H9 (cell line): Measurements from ENCODE around the gene GPR84. TPM values are rescaled to one million over a fixed set of nuclear protein-coding genes. Genes with fewer than 3 reads are reported as not detected.
A peak's percentile ranks its signal among the peaks of the same experiment; 100 is the strongest.

Source experiments
- DNase-seq: peaks from one replicate; pipeline ENCODE4 v3.0.0-alpha.2; 2017
- H2AFZ ChIP-seq: one replicate; pipeline ENCODE4 v1.6.1; 2013; ENCODE audit warnings: mild to moderate bottlenecking, low read length, control low read depth, moderate library complexity
- H2AK5ac ChIP-seq: 2 replicates; pipeline ENCODE4 v1.6.1; 2013; ENCODE audit warnings: low read length, control low read depth, mixed read lengths; ENCODE audit not compliant: insufficient read length
- H2BK120ac ChIP-seq: one replicate; pipeline ENCODE4 v1.6.1; 2013; ENCODE audit warnings: low read depth, mild to moderate bottlenecking, low read length, control low read depth, inconsistent platforms; ENCODE audit not compliant: poor library complexity, severe bottlenecking
- H2BK12ac ChIP-seq: 2 replicates; pipeline ENCODE4 v1.6.1; 2013; ENCODE audit warnings: low read length, control low read depth, mixed read lengths, low read depth; ENCODE audit not compliant: insufficient read length
- H2BK15ac ChIP-seq: 2 replicates; pipeline ENCODE4 v1.6.1; 2013; ENCODE audit warnings: low read depth, low read length, control low read depth
- H2BK20ac ChIP-seq: one replicate; pipeline ENCODE4 v1.6.1; 2013; ENCODE audit warnings: low read depth, mild to moderate bottlenecking, low read length, control low read depth, inconsistent platforms; ENCODE audit not compliant: poor library complexity, severe bottlenecking
- H2BK5ac ChIP-seq: 2 replicates; pipeline ENCODE4 v1.6.1; 2013; ENCODE audit warnings: low read length, control low read depth, mixed read lengths; ENCODE audit not compliant: insufficient read length
- H3K14ac ChIP-seq: 2 replicates; pipeline ENCODE4 v1.6.1; 2013; ENCODE audit warnings: low read length, control low read depth; ENCODE audit not compliant: insufficient read depth
- H3K18ac ChIP-seq: 2 replicates; pipeline ENCODE4 v1.6.1; 2013; ENCODE audit warnings: low read depth, mild to moderate bottlenecking, mixed read lengths, low read length, control low read depth; ENCODE audit not compliant: insufficient read length
- H3K23ac ChIP-seq: 2 replicates; pipeline ENCODE4 v1.6.1; 2013; ENCODE audit warnings: low read length, control low read depth, mixed read lengths, low read depth; ENCODE audit not compliant: insufficient read length
- H3K23me2 ChIP-seq: 2 replicates; pipeline ENCODE4 v1.6.1; 2013; ENCODE audit warnings: low read depth, mild to moderate bottlenecking, mixed read lengths, low read length, control low read depth; ENCODE audit not compliant: insufficient read length, poor library complexity, severe bottlenecking
- H3K27ac ChIP-seq: 2 replicates; pipeline ENCODE4 v1.5.1; 2013; ENCODE audit warnings: low read length, control low read depth, mixed read lengths, low read depth; ENCODE audit not compliant: insufficient read length
- H3K27me3 ChIP-seq: 2 replicates; pipeline ENCODE4 v1.6.1; 2013; ENCODE audit warnings: low read length, control low read depth, inconsistent platforms; ENCODE audit not compliant: insufficient read depth
- H3K4ac ChIP-seq: 2 replicates; pipeline ENCODE4 v1.6.1; 2013; ENCODE audit warnings: low read depth, mild to moderate bottlenecking, control low read depth, inconsistent platforms, low read length, moderate library complexity
- H3K4me1 ChIP-seq: 2 replicates; pipeline ENCODE4 v1.6.1; 2013; ENCODE audit warnings: low read length, control low read depth, inconsistent platforms; ENCODE audit not compliant: insufficient read depth
- H3K4me2 ChIP-seq: 2 replicates; pipeline ENCODE4 v1.6.1; 2013; ENCODE audit warnings: low read length, control low read depth, mixed read lengths; ENCODE audit not compliant: insufficient read length, insufficient read depth
- H3K56ac ChIP-seq: 2 replicates; pipeline ENCODE4 v1.6.1; 2013; ENCODE audit warnings: low read depth, mild to moderate bottlenecking, mixed read lengths, low read length, control low read depth; ENCODE audit not compliant: insufficient read length
- H3K79me1 ChIP-seq: 2 replicates; pipeline ENCODE4 v1.6.1; 2013; ENCODE audit warnings: low read depth, mild to moderate bottlenecking, moderate library complexity, low read length, control low read depth, inconsistent platforms; ENCODE audit not compliant: insufficient read depth, poor library complexity, severe bottlenecking
- H3K79me2 ChIP-seq: 2 replicates; pipeline ENCODE4 v1.6.1; 2013; ENCODE audit warnings: low read length, control low read depth, inconsistent platforms; ENCODE audit not compliant: insufficient read depth
- H3K9ac ChIP-seq: 2 replicates; pipeline ENCODE4 v1.6.1; 2013; ENCODE audit warnings: low read length, control low read depth, mixed read lengths; ENCODE audit not compliant: insufficient read length; ENCODE audit errors: extremely low read depth
- H3K9me3 ChIP-seq: one replicate; pipeline ENCODE4 v1.6.1; 2013; ENCODE audit warnings: low read depth, low read length, inconsistent platforms; ENCODE audit not compliant: control insufficient read depth
- H3T11ph ChIP-seq: one replicate; pipeline ENCODE4 v1.6.1; 2013; ENCODE audit warnings: mild to moderate bottlenecking, low read length, control low read depth, inconsistent platforms
- H4K20me1 ChIP-seq: one replicate; pipeline ENCODE4 v1.6.1; 2013; ENCODE audit not compliant: control insufficient read depth, insufficient read length, insufficient read depth
- H4K5ac ChIP-seq: 2 replicates; pipeline ENCODE4 v1.6.1; 2013; ENCODE audit warnings: low read depth, mild to moderate bottlenecking, mixed read lengths, low read length, control low read depth; ENCODE audit not compliant: insufficient read length
- H4K8ac ChIP-seq: replicated peaks from 2 replicates; pipeline ENCODE4 v1.6.1; 2013; ENCODE audit warnings: low read length, control low read depth, mixed read lengths, low read depth; ENCODE audit not compliant: insufficient read length
- H4K91ac ChIP-seq: 2 replicates; pipeline ENCODE4 v1.6.1; 2013; ENCODE audit warnings: low read depth, mild to moderate bottlenecking, moderate library complexity, mixed read lengths, low read length, control low read depth; ENCODE audit not compliant: insufficient read length
- H3K27ac Mint-ChIP-seq, 3 experiments: 2 replicates in 2 of 3; 3 replicates in 1 of 3; pipeline ENCODE4 v1.8.0; 2020 to 2021; ENCODE audit warnings: mixed read lengths in 3 of 3, mild to moderate bottlenecking in 1 of 3, moderate library complexity in 1 of 3
- H3K27me3 Mint-ChIP-seq: 2 replicates; pipeline ENCODE4 v1.8.0; 2021; ENCODE audit warnings: low read depth, mild to moderate bottlenecking, moderate library complexity, mixed read lengths
- H3K36me3 Mint-ChIP-seq, 3 experiments: 2 replicates in 2 of 3; 3 replicates in 1 of 3; pipeline ENCODE4 v1.8.0; 2020 to 2021; ENCODE audit warnings: low read depth in 3 of 3, mixed read lengths in 3 of 3; ENCODE audit not compliant: insufficient read depth in 1 of 3
- H3K4me1 Mint-ChIP-seq, 2 experiments: 2 replicates each; pipeline ENCODE4 v1.8.0; 2020; ENCODE audit warnings: mixed read lengths in 2 of 2
- H3K4me3 Mint-ChIP-seq, 2 experiments: 2 replicates in 1 of 2; 3 replicates in 1 of 2; pipeline ENCODE4 v1.8.0; 2020 to 2021; ENCODE audit warnings: mild to moderate bottlenecking in 2 of 2, mixed read lengths in 2 of 2, moderate library complexity in 1 of 2
- H3K9me3 Mint-ChIP-seq, 2 experiments: 2 replicates in 1 of 2; 3 replicates in 1 of 2; pipeline ENCODE4 v1.8.0; 2020; ENCODE audit warnings: mild to moderate bottlenecking in 2 of 2, mixed read lengths in 2 of 2, moderate library complexity in 1 of 2
- WGBS: extraction: QIAGEN DNeasy Blood & Tissue Kit; methylation state at CpG from one replicate; pipeline ENCODE4 v1.1.7; 2013; ENCODE audit warnings: missing lambda C conversion rate, low lambda C conversion rate, mixed read lengths; ENCODE audit not compliant: insufficient read length; ENCODE audit errors: extremely low coverage; 5-methylcytosine and 5-hydroxymethylcytosine counted together
- total RNA-seq: library from RNA; stranded (reverse); gene quantifications from 2 replicates; pipeline ENCODE4 v1.2.1, GENCODE V29; 2021
- TF ChIP-seq, protein P1 (sequence below): fragments of 200-600 bp; sonication (generic); conservative IDR thresholded peaks from 3 replicates; pipeline ENCODE4 v1.8.0; 2021; ENCODE audit warnings: antibody characterized with exemption, mild to moderate bottlenecking

The GPR84 gene
- total RNA-seq, 1 experiment from 2014 or later = not detected

DNA sequence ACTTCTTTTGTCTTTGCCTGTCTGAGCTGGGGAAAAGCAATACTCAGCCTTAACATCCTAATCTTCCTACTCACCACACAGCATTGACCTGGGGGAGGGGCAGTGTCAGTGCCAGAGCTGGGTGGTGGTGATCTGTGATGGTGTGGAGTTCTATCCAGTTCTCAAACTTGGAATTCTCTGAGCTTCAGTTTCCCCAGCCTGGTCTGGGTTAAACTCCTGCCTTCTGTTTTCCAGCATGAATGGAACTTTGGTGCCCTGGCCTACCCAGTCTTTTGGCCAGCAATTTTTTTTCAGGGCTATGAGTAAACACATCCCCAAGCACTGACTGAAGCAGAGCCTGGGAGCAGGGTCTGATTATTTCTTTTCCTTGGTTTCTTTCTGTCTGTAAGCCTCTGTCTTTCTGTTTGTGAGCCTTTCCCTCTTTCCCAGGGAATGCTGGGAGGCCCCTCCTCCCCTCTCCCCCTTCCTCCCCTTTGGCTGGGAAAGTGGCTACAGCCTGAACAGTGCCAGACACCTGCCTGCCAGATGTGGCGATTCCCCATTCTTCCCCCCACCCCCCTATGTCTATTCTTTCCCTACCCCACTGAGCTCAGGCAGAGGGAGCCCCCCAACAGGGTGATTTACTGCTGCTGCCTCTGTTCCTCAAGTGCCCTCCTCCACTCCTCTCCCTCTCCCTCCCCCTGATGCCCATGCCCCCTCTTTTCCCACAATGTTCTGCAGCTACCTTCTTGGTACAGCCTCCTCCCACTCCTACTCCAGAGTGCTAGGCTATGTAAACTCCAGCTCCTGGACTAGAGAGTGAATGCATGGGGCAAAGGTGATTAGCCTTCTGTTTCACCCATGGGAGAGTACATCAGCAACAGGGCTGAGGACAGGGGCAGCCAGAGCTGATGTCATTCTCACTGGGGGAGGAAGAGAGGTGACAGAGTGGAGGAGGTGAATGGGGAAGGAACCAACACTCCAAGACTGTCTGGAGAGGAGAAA lies 11.1 kb downstream of the GPR84 start:
- Histone ChIP-seq H3K9me3 (no peaks in the 10 kb centered on the region), H3K4ac (no peak overlapping the region), H4K8ac (no peak overlapping the region), H2BK5ac (no peak overlapping the region), H3K79me1 (no peaks in the 10 kb centered on the region), H3K23me2 (peaks cover 12% of the 10 kb centered on the region), H2BK120ac (no peak overlapping the region), H2BK12ac (no peak overlapping the region), H2AK5ac (no peak overlapping the region), H3K23ac (no peak overlapping the region), H3K56ac (no peak overlapping the region), H2AFZ (no peak overlapping the region), H3K18ac (peak overlapping the region; percentile 51), H2BK20ac (no peak overlapping the region), H3K4me2 (peak overlapping the region; percentile 65), H3K27ac (no peak overlapping the region), H3K9ac (no peak overlapping the region), H3K4me1 (peaks cover 22% of the 10 kb centered on the region), H4K20me1 (no peaks in the 10 kb centered on the region), H4K5ac (no peak overlapping the region), H2BK15ac (no peak overlapping the region), H3K14ac (peak overlapping the region; percentile 79; the same call in 1 of the 2 replicates), H3K79me2 (no peaks in the 10 kb centered on the region), H3K27me3 (no peaks in the 10 kb centered on the region), H3T11ph (no peak overlapping the region), H4K91ac (no peak overlapping the region)
- DNase-seq = peak; percentile 47
- WGBS = no CpG with 5 or more reads among the region's 1 CpG
- H3K4me3 Mint-ChIP-seq = peak overlapping the region; percentile 71 to 88
- TF ChIP-seq, protein P1, sequence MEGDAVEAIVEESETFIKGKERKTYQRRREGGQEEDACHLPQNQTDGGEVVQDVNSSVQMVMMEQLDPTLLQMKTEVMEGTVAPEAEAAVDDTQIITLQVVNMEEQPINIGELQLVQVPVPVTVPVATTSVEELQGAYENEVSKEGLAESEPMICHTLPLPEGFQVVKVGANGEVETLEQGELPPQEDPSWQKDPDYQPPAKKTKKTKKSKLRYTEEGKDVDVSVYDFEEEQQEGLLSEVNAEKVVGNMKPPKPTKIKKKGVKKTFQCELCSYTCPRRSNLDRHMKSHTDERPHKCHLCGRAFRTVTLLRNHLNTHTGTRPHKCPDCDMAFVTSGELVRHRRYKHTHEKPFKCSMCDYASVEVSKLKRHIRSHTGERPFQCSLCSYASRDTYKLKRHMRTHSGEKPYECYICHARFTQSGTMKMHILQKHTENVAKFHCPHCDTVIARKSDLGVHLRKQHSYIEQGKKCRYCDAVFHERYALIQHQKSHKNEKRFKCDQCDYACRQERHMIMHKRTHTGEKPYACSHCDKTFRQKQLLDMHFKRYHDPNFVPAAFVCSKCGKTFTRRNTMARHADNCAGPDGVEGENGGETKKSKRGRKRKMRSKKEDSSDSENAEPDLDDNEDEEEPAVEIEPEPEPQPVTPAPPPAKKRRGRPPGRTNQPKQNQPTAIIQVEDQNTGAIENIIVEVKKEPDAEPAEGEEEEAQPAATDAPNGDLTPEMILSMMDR = no peak
- no peaks in the 10 kb centered on the region for H3K9me3 Mint-ChIP-seq
- H3K27me3 Mint-ChIP-seq = peaks cover 24% of the 10 kb centered on the region
- peak overlapping the region; percentile 93 to 97 (median 97); a peak in 6 of 7 replicates for H3K27ac Mint-ChIP-seq
- peaks cover 49 to 55% of the 10 kb centered on the region in 2 experiments for H3K4me1 Mint-ChIP-seq
- H3K36me3 Mint-ChIP-seq = peaks cover 11 to 24% (median 20%) of the 10 kb centered on the region in 3 experiments; a peak in 6 of 7 replicates
